WTC11 (cell line): Measurements from ENCODE around the gene PRKCB.
"Not testable (repeated sequence)": the region's sequence is repeated elsewhere in the genome, so short reads cannot be mapped to it uniquely, and the experiment has no call there.

Source experiments
- ATF1 ChIP-seq: sonication (generic); formaldehyde crosslinking; IDR thresholded peaks from 2 replicates; pipeline ENCODE4 v1.8.1; 2023; ENCODE audit warnings: mild to moderate bottlenecking, moderate library complexity, missing genetic modification reagents
- ATF2 ChIP-seq: sonication (generic); formaldehyde crosslinking; IDR thresholded peaks from 2 replicates; pipeline ENCODE4 v1.8.1; 2022; ENCODE audit warnings: low read depth, missing genetic modification reagents, borderline replicate concordance
- CBFB ChIP-seq: sonication (generic); formaldehyde crosslinking; IDR thresholded peaks from 2 replicates; pipeline ENCODE4 v1.8.1; 2022; ENCODE audit warnings: mild to moderate bottlenecking, low read depth, missing genetic modification reagents
- CTCF ChIP-seq: fragments of 200-600 bp; IDR thresholded peaks from 2 replicates; pipeline ENCODE4 v1.8.0; 2022; ENCODE audit warnings: antibody characterized with exemption
- ETV6 ChIP-seq: sonication (generic); formaldehyde crosslinking; IDR thresholded peaks from 2 replicates; pipeline ENCODE4 v1.8.1; 2022; ENCODE audit warnings: mild to moderate bottlenecking, missing genetic modification reagents
- FOXP4 ChIP-seq: sonication (generic); formaldehyde crosslinking; IDR thresholded peaks from 2 replicates; pipeline ENCODE4 v1.8.0; 2022; ENCODE audit warnings: mild to moderate bottlenecking, missing genetic modification reagents
- JAZF1 ChIP-seq: fragments of 250-450 bp; sonication (Bioruptor Pico); IDR thresholded peaks from 2 replicates; pipeline ENCODE4 v1.9.0; 2021; ENCODE audit warnings: moderate library complexity, mild to moderate bottlenecking, inconsistent platforms
- MAX ChIP-seq: sonication (generic); formaldehyde crosslinking; IDR thresholded peaks from 2 replicates; pipeline ENCODE4 v1.8.0; 2022; ENCODE audit warnings: mild to moderate bottlenecking, missing genetic modification reagents
- NFYB ChIP-seq: sonication (generic); formaldehyde crosslinking; conservative IDR thresholded peaks from 2 replicates; pipeline ENCODE4 v1.8.0; 2022; ENCODE audit warnings: low read depth, missing genetic modification reagents
- NR2C2 ChIP-seq: sonication (generic); formaldehyde crosslinking; IDR thresholded peaks from 2 replicates; pipeline ENCODE4 v1.8.0; 2022; ENCODE audit warnings: mild to moderate bottlenecking, missing genetic modification reagents
- NR3C1 ChIP-seq: sonication (generic); formaldehyde crosslinking; conservative IDR thresholded peaks from 2 replicates; pipeline ENCODE4 v1.8.1; 2023; ENCODE audit warnings: low read depth, mild to moderate bottlenecking, missing genetic modification reagents
- STAT6 ChIP-seq: sonication (generic); formaldehyde crosslinking; conservative IDR thresholded peaks from 2 replicates; pipeline ENCODE4 v1.8.1; 2023; ENCODE audit warnings: mild to moderate bottlenecking, low read depth, missing genetic modification reagents, moderate library complexity
- ZNF512 ChIP-seq: sonication (generic); formaldehyde crosslinking; IDR thresholded peaks from 2 replicates; pipeline ENCODE4 v1.8.1; 2022; ENCODE audit warnings: missing genetic modification reagents, borderline replicate concordance
- TF ChIP-seq, protein P1 (sequence below): sonication (generic); formaldehyde crosslinking; IDR thresholded peaks from 2 replicates; pipeline ENCODE4 v1.8.1; 2023; ENCODE audit warnings: mild to moderate bottlenecking, moderate library complexity, missing genetic modification reagents

GRCh38 chr16:23933650-23934049 is 97.9 kb downstream of the PRKCB start:
- TF ChIP-seq ZNF512 (CRISPR knock-in tag); CTCF; FOXP4 (CRISPR knock-in tag); ETV6 (CRISPR knock-in tag); NR2C2 (CRISPR knock-in tag); STAT6; JAZF1 (CRISPR knock-in tag); CBFB (CRISPR knock-in tag); MAX (CRISPR knock-in tag); ATF2 (CRISPR knock-in tag); NFYB; NR3C1 (CRISPR knock-in tag); ATF1: not testable (repeated sequence)
- TF ChIP-seq, protein P1, sequence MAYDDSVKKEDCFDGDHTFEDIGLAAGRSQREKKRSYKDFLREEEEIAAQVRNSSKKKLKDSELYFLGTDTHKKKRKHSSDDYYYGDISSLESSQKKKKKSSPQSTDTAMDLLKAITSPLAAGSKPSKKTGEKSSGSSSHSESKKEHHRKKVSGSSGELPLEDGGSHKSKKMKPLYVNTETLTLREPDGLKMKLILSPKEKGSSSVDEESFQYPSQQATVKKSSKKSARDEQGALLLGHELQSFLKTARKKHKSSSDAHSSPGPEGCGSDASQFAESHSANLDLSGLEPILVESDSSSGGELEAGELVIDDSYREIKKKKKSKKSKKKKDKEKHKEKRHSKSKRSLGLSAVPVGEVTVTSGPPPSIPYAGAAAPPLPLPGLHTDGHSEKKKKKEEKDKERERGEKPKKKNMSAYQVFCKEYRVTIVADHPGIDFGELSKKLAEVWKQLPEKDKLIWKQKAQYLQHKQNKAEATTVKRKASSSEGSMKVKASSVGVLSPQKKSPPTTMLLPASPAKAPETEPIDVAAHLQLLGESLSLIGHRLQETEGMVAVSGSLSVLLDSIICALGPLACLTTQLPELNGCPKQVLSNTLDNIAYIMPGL (CRISPR knock-in tag) = not testable (repeated sequence)
